ENCODE data around the gene BABAM2.

- TF ChIP-seq, protein P1, sequence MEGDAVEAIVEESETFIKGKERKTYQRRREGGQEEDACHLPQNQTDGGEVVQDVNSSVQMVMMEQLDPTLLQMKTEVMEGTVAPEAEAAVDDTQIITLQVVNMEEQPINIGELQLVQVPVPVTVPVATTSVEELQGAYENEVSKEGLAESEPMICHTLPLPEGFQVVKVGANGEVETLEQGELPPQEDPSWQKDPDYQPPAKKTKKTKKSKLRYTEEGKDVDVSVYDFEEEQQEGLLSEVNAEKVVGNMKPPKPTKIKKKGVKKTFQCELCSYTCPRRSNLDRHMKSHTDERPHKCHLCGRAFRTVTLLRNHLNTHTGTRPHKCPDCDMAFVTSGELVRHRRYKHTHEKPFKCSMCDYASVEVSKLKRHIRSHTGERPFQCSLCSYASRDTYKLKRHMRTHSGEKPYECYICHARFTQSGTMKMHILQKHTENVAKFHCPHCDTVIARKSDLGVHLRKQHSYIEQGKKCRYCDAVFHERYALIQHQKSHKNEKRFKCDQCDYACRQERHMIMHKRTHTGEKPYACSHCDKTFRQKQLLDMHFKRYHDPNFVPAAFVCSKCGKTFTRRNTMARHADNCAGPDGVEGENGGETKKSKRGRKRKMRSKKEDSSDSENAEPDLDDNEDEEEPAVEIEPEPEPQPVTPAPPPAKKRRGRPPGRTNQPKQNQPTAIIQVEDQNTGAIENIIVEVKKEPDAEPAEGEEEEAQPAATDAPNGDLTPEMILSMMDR (IDR thresholded peaks at IDR 0.05), result no peak
- TF ChIP-seq EZH2 (IDR thresholded peaks at IDR 0.05), result no peak
Measured at GRCh38 chr2:28320371-28320770, 429.8 kb downstream of the BABAM2 start.

Measured in neural progenitor cell (in vitro differentiated cells).